HG03280 (cell line): ENCODE data around the gene MREG.
A peak's percentile ranks its signal among the peaks of the same experiment; 100 is the strongest.
"Not testable (repeated sequence)": the region's sequence is repeated elsewhere in the genome, so short reads cannot be mapped to it uniquely, and the experiment has no call there.

Experiments used
- ATAC-seq: cut with Tn5 transposase; IDR thresholded peaks from one replicate; pipeline ENCODE4 v1.9.1; 2021; ENCODE audit warnings: mild to moderate bottlenecking, moderate library complexity; ENCODE audit not compliant: unreplicated experiment

MREG gene

DNA sequence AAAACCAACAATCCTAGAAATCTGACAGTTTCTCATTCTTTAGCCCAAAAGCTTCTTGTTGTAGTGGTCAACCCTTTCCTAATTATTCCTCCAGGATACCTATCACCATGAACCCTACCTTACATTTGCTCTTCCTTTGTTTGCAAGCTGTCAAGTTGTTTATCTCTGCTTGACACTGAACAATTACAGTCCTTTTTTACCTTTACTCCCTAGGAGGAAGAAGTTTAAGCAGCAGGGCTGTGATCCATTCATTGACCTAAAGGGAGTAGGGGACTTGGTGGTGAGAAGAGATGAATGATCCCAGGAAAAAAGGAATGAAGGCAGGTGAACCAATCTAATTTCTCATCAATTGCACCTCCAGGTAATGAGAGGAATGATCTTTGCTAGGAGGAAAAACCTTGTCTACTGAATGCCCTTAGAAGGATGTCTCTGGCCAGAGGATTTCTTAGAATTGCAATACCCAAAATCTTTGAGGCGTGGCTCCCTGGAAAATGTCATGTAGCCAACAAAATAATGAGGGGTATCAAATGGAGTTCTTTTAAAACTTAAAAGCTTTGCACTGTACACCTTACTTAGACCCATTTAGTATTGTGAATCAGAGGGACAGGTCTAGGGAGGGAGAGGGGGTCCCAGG, 47.7 kb downstream of the MREG start:
- no peak for ATAC-seq

DNA sequence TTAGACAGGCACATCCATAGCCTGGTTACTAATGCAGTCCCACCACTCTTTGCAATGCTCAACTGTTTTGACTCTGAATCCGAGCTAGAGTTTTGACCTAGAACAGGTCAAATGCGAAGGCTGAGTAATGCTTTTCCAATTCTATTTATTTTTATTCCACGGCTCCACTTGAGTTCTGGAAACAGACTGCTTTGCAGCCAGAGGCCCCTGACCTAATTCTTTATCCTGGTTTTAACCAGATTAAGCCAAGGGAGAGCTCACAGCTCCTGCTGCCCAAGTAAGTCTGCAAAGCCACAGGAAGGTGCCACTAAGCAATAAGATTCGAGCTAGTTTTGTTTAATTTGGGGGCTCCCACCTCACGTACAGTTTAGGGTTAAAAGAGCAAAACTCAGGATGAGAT, 51.4 kb downstream of the MREG start:
- ATAC-seq, result no peak

DNA sequence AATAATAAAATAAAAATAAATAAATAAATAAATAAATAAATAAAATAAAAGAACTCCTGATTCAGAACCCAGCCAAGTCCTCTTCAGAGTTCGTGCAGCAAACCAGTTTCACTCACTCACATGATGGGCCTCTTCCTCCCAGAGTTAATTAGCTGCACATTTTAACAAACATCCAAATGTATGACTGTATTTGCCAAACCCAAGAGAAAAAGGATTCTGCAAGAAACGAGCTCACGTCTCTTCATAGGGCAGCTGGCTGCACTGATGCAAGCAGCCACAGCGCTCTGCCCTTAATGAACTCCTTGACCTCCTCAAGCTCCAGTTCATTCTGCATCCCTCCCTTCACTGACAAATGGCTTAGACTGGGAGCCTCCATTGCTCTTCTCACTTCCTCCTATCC, 55.1 kb downstream of the MREG start:
- no peak for ATAC-seq

DNA sequence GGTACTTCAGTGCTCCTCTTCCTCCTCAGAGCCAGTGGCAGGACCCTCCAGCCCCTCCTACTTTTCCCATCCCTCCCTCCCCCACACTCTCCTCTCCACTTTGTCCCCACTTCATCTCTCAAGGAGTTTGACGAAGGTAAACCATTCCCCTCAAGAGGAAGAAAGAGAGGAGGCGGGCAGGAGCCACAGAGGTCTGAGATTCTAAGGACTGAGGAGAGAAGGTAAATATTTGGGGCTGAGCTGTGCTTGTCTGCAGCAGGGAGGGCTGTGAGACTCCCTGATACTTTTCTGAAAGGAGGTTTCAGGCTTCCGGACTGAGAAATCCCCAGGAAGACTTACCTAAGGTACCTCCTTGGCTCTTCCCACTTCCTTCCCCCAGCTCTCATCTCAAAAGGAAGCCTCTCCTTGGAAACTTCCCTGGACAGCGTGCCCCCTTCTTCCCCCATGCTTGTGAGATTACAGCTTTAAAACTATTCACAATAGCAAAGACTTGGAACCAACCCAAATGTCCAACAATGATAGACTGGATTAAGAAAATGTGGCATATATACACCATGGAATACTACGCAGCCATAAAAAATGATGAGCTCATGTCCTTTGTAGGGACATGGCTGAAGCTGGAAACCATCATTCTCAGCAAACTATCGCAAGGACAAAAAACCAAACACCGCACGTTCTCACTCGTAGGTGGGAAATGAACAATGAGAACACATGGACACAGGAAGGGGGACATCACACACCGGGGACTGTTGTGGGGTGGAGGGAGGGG, 55.8 kb downstream of the MREG start:
- ATAC-seq, result not testable (repeated sequence)

DNA sequence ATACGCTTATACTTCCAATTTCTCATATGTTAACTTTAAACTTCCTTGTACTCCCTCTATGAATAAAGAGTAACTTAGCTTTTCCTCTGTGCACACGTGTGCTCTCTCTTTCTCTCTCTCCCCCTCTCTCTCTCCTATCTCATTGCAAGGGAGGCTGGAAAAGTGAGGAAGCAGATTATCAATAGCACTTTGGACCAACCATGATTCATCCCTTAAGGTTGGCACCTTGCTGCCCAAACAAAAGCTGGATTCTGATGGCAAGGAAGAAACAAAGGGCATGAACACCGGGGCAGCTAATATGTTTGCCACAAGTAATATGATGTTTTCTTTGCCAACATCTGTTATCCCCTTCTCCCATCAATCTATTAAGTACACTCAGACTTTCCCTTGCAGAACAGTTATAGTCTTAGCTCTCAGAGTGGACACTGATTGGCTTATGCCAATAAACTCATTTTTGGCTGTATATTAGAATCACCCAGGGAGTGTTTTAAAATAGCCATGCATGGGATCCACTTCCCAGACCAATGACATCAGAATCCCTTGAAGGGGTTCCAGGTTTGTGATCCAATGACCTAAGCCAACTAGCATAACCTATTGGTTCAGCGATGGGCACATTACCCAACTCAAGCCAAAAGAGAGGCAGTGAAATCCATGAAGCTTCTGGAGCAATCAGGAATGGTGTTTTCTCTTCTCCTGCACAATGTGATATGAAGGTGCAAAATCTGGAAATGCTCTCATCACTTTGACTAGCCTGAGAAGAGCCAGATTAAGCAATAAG, 60.3 kb downstream of the MREG start:
- ATAC-seq, result no peak

DNA sequence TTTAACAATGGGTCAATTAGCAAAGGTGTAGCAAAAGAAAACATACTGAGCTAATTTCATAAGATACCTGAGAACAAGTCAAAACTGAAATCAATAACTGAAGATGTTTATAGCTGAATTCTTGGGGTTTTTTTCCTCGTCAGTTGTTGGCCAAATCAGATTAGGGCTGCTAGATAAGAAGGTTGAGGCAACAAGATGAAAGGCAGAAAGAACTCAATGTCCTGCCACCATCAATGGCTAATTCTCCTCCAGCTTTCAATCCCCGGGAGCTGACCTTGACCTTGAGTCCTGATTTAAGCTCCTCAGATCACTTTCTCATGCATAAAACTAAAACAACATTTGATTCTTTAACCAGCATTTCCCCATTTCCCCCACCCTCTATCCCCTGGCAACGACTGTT, 61.8 kb downstream of the MREG start:
- no peak for ATAC-seq

DNA sequence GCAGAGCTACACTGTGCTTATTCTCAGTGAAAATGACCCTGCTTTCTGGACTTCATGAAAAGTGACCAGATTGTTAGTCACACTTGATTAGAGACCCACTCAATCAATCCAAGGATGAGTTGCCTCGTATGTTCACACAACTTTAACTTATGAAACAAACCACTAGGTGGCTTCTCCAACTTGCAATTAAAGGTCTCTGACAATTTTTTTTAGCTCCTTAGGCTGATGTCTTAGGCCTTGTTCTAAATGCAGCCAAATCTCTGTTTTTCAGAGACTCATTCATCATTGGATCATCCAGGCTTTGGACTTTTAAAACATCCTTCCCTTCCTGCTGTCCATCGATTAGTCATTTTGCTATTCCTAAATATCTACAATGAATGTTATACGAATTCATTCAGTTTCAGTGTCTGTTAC, 63.4 kb downstream of the MREG start:
- peak; percentile 89 for ATAC-seq

- ATAC-seq, result no peak
Observed at GRCh38 chr2:215948051-215948450, 65.3 kb downstream of the MREG start.

DNA sequence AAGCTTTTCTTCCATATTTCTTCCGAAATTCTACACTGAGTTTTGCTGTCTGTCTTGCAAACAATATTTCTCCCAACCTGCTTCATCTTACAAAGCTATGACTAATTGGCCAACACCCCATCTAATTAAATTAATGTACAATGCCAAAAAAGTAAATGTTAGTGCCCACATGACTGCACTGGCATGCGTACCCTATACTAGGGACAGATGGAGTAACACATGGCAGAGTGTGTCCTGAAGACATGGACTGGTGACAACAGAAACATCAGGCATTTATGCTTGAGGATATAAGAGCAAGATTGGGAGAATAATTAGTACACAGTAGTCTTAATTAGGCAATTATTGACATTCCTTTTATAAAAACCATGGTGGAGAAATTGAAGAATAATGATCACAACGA, 66.8 kb downstream of the MREG start:
- ATAC-seq, result no peak

- ATAC-seq, result no peak
Observed at GRCh38 chr2:215942194-215942593, 71.2 kb downstream of the MREG start.

DNA sequence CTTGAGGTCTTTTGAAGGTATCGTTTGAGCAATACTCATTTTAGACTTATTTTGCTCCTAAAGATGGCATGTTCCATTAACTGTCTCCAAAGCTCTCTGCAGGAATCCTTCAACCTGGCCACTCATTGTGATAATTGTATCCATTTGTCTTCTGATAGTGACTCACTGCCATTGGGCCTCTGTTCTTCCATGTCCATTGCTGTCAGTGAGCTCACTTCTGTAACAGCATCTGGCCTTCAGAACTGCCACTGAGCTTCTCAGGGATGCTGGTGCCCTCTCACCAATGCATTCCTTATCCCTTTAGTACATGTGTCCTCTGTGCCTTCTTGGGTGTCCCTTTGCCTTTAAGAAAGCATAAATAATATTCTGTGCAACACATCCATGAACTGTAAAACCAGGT, 71.6 kb downstream of the MREG start:
- ATAC-seq, result no peak

GRCh38 chr2:215940645-215941184, 72.6 kb downstream of the MREG start:
- no peak for ATAC-seq

DNA sequence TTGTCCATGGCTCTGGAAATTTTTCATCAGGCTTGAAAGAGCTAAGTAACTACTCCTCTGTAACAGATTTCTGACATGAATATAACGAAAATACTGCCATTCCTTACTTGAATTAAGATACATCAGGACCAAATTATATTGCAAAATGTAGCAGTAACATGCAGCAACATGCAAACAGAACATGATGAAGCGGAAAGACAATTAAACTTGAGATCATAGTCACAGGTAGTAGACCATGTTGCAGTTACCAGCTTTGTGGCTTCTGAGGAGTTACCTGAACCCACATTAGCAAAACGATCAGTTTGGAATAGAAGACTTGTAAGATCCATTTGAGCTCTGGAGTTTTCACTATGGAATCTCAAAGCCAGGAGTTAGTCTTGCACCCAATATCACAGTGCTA, 76.2 kb downstream of the MREG start:
- ATAC-seq, result no peak

- ATAC-seq, result no peak
Observed at GRCh38 chr2:215933151-215933550, 80.2 kb downstream of the MREG start.

DNA sequence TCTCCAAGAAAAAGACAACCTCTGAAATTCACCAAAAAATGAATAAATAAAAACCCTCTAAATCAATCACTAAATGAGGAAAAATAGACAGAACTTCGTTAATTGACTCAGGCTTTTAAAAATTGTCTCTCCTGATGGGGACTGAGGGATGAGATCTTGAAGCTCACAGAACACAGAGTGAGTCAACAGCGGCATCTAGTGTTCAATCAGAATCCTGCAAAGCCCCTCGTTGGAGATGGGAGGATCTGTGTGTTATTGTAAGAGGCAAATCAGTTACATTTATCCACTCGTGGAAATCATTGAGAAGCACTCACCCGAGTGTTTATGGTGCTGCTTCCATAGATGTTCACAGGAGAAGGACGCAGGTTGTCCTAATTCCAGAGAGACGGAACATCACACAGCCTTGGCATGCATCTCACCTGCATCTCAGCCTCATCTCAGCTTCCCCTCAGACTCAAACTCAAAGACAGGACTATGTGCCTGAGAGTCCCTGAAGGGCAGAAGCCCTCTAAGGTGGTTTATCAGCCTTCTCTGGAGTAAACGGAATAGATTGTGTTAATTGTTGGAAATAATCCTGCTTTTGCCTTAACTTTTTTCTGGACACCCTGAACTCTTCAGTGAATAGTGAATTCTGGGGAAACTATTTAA, 82.0 kb downstream of the MREG start:
- ATAC-seq, result peak; percentile 58

DNA sequence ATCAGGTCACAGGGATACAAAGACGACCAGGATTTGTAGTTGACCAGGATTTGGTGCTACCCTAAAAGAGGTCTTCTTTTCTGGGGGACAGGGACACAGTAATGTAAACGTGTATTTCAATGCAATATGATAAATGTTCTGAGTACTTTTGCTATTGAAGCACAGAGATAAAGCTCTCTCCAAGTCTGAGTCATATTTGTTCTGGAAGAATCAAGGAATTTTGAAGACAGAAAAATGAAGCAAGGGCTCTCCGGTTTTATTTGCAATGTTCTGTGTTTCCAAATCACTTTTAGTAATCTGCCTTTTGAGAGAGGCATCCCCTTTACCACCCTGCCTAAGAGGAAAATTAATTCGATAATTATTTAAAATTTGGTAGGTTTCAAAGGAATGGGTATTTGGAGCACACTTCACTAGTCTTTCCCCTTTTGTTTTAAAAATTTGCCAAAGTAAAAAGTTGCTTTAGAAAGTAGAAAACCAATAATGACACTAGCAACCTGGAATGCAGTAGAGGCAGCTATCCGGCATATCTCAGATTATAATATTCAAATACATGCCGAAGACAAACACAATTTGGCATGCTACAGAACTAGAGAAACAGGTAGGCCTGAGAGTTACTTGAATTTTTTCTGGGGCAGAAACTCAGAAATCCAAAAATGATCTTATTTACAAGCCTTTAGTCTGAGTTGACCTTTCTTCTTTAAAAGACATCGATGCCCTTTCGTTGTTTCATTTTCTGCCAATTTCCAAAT, 82.7 kb downstream of the MREG start:
- no peak for ATAC-seq

DNA sequence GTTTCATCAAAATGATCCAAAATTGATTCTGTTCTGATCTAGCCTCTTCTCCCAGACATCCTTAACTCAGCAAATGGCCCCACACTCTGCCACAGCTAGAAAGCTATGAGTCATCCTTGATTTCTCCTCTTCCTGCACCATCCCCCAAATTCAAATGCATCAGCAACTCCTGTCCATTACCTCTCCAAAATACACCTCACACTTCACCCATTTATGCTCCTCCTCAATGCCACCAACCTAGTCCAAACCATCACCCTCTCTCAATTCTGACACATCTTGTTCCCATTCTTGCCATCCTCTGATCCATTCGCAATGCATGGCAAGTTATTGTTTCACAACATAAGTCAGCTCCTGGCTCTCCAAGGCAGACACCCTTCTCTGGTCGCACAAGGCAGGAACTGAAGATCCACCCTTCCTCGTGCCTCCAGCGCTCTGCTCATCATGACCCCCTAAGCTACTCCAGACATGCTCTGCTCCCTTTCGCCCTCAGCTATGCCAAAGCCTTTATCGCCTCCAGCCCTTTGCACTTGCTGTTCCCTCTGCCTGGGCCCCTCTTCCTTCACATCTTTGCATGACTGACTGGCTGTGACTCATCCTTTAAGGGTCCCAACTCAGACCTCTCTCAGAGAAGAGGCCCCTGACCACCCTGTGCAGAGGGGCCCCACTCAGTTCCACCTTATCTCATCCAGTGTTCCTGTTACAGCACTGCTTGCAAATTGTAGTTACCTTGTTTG, 83.6 kb downstream of the MREG start:
- ATAC-seq, result no peak

DNA sequence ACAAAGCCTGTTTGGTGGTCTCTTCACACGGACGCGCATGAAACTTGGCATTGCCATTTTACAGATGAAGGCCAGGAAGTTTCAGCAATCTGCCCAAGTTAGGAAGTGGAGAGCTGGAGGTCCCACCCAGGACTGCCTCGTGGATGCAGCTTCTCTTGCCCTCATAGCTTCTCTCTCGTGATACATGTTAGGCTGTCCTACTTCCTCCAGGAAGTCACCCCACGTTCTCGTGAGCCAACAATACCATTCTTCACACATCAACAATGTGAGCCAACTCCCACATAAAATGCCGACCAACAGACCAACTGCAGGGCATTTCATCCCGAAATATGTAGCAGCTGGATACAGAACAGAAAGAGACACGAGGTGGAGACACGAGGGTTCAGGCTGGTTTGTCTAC, 85.3 kb downstream of the MREG start:
- no peak for ATAC-seq

DNA sequence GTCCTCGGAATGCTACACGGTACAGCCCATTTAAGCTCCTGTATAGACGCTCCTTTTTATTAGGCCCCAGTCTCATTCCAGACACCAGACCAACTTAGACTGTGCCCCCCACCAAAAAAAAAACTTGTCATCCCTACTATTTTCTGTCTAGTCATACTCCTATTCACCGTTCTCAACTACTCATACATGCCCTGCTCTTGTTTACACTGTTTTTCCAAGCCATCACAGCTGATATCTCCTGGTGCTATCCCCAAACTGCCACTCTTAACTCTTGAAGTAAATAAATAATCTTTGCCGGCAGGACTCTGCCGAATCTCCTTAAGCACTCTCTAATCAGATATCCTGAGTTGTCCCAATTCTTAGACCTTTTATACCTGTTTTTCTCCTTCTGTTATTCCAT, 86.4 kb downstream of the MREG start:
- ATAC-seq, result not testable (repeated sequence)

DNA sequence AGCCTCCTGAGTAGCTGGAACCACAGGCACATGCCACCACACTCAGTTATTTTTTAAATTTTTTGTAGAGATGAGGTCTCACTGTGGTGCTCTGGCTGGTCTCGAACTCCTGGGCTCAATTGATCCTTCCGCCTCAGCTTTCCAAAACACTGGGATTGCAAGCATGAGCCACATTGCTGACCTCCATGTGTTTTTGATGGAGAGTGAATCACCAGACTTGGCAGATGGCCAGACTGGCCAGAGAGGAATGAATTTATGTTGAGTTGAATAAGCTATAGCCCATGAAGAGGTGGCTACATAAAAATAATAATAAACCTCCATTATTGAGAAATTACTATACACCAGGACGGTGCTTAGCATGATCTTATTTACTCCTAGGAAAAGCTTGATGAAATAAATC, 91.5 kb downstream of the MREG start:
- ATAC-seq, result no peak
